ENCODE data around the gene DPP6. TPM values are rescaled to one million over a fixed set of nuclear protein-coding genes. Genes with fewer than 3 reads are reported as not detected.

DPP6 gene
- total and polyA plus RNA-seq, 10 donors: 0.11 to 8.7 (median 3.0) TPM

- H3K9me3 ChIP-seq: peaks cover 0 to 12% (median 0%) of the 10 kb centered on the region in 8 donors
- intact Hi-C loops (cut with DNase I; ENCODE audit: low total_unique reads): no loop called here
- H3K36me3 ChIP-seq: no peaks in the 10 kb centered on the region
- no peak overlapping the region for H3K27ac ChIP-seq
- TF ChIP-seq CTCF (IDR thresholded peaks at IDR 0.05 in 8 of 11, conservative IDR thresholded peaks at IDR 0.05 in 3 of 11) (no peak), POLR2A (IDR thresholded peaks at IDR 0.05) (no peak), POLR2AphosphoS5 (IDR thresholded peaks at IDR 0.05) (no peak)
- DNase-seq: no peak
- WGBS, 5 donors: 72 to 85% (median 75%) methylated on average over 7 of the region's 7 CpGs
- H3K27me3 ChIP-seq (replicated peaks in 1 of 7): no peaks in the 10 kb centered on the region
- no peak overlapping the region for H3K4me3 ChIP-seq
- H3K4me1 ChIP-seq: no peaks in the 10 kb centered on the region
Observed at GRCh38 chr7:154202002-154202401, 149.8 kb downstream of the DPP6 start.

GRCh38 chr7:154204046-154204445 is 151.8 kb downstream of the DPP6 start:
- H3K27me3 ChIP-seq (replicated peaks in 1 of 7): no peaks in the 10 kb centered on the region
- peaks cover 0 to 3% (median 0%) of the 10 kb centered on the region in 8 donors for H3K9me3 ChIP-seq
- intact Hi-C loops (cut with DNase I; ENCODE audit: low total_unique reads): no loop called here
- TF ChIP-seq CTCF (IDR thresholded peaks at IDR 0.05 in 8 of 11, conservative IDR thresholded peaks at IDR 0.05 in 3 of 11) (no peak), POLR2A (IDR thresholded peaks at IDR 0.05) (no peak), POLR2AphosphoS5 (IDR thresholded peaks at IDR 0.05) (no peak)
- H3K4me3 ChIP-seq: no peak overlapping the region
- H3K4me1 ChIP-seq: no peaks in the 10 kb centered on the region
- H3K36me3 ChIP-seq: no peaks in the 10 kb centered on the region
- H3K27ac ChIP-seq: no peak overlapping the region
- no peak for DNase-seq
- WGBS, 5 donors: 68 to 84% (median 74%) methylated on average over 4 of the region's 4 CpGs

GRCh38 chr7:154212861-154213260 is 160.7 kb downstream of the DPP6 start:
- TF ChIP-seq POLR2A (IDR thresholded peaks at IDR 0.05) (no peak), CTCF (IDR thresholded peaks at IDR 0.05 in 8 of 11, conservative IDR thresholded peaks at IDR 0.05 in 3 of 11) (no peak), POLR2AphosphoS5 (IDR thresholded peaks at IDR 0.05) (no peak)

GRCh38 chr7:154217688-154218340 is 165.6 kb downstream of the DPP6 start:
- Histone ChIP-seq H3K36me3 (no peaks in the 10 kb centered on the region), H3K27me3 (replicated peaks in 1 of 7) (no peaks in the 10 kb centered on the region), H3K27ac (no peak overlapping the region), H3K9me3 (peaks cover 0 to 20% (median 2%) of the 10 kb centered on the region in 8 donors), H3K4me1 (no peaks in the 10 kb centered on the region), H3K4me3 (no peak overlapping the region)
- no peak for DNase-seq
- 55 to 66% (median 60%) methylated on average over 7 of the region's 7 CpGs for whole genome bisulfite sequencing, 5 donors
- TF ChIP-seq POLR2A (IDR thresholded peaks at IDR 0.05) (no peak), POLR2AphosphoS5 (IDR thresholded peaks at IDR 0.05) (no peak), CTCF (IDR thresholded peaks at IDR 0.05 in 8 of 11, conservative IDR thresholded peaks at IDR 0.05 in 3 of 11) (no peak)
- intact Hi-C loops (cut with DNase I; ENCODE audit: low total_unique reads): no loop called here

More at GRCh38 chr7:154212861-154213260, 160.7 kb downstream of the DPP6 start:
- intact Hi-C loops (cut with DNase I; ENCODE audit: low total_unique reads): no loop called here
- Histone ChIP-seq H3K4me1 (no peaks in the 10 kb centered on the region), H3K36me3 (no peaks in the 10 kb centered on the region), H3K27me3 (replicated peaks in 1 of 7) (no peaks in the 10 kb centered on the region), H3K9me3 (peaks cover 0 to 13% (median 0%) of the 10 kb centered on the region in 8 donors), H3K4me3 (no peak overlapping the region), H3K27ac (no peak overlapping the region)
- 74 to 83% (median 78%) methylated on average over 6 of the region's 6 CpGs for WGBS, 5 donors
- no peak for DNase-seq
